Stimulated activated CD4-positive, alpha-beta T cell treated with anti-CD3 and anti-CD28 coated beads, Interleukin-2, amount 100 ng/mL, for 24 hours (primary cell): ENCODE results near the gene SPAST.
"Not testable (repeated sequence)": the region's sequence is repeated elsewhere in the genome, so short reads cannot be mapped to it uniquely, and the experiment has no call there.

Experiments used
- DNase-seq, 2 donors: peaks; one replicate each; pipeline ENCODE4 v3.0.0-alpha.2; 2020

Gene SPAST

DNA sequence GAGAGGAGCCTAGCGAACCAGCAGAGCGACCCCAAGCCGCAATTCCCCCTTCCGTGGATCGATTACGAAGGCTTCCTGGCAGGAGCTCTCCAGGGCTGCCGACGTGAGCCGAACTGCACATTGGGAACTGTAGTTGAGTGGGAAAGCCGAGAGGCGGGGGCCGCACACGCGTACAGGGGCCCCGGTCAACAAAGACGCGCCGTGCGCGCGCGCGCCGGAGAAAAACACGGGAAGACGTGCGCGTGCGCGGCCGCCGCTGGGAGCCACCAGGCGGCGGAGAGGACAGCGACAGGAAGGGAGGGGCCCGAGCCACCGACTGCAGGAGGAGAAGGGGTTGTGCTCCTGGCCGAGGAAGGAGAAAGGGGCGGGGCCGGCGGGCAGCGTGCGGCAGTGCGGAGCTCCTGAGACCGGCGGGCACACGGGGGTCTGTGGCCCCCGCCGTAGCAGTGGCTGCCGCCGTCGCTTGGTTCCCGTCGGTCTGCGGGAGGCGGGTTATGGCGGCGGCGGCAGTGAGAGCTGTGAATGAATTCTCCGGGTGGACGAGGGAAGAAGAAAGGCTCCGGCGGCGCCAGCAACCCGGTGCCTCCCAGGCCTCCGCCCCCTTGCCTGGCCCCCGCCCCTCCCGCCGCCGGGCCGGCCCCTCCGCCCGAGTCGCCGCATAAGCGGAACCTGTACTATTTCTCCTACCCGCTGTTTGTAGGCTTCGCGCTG lies at the start of gene SPAST:
Gene SPAST, plus strand, starts transcription at position 247 of the 711 bp plus-strand sequence. Its CDS starts 276 bp downstream, at position 523.
- peak; percentile 98 for DNase-seq

- not testable (repeated sequence) for DNase-seq
Measured at GRCh38 chr2:32018789-32019482, 44.4 kb upstream of the SPAST start.

- DNase-seq, result not testable (repeated sequence)
Measured at GRCh38 chr2:32034198-32034887, 29.0 kb upstream of the SPAST start.

- DNase-seq, result peak; percentile 88 to 92
Measured at GRCh38 chr2:32039447-32040219, 23.7 kb upstream of the SPAST start, which contains the start of gene DPY30. Gene DPY30 (minus strand): TSS chr2:32039805. CDS start chr2:32039456, 349 bp downstream.

GRCh38 chr2:32043561-32043960 lies 19.8 kb upstream of the SPAST start:
- DNase-seq, result no peak

- no peak for DNase-seq
Measured at GRCh38 chr2:32051836-32052439, 11.4 kb upstream of the SPAST start.

DNA sequence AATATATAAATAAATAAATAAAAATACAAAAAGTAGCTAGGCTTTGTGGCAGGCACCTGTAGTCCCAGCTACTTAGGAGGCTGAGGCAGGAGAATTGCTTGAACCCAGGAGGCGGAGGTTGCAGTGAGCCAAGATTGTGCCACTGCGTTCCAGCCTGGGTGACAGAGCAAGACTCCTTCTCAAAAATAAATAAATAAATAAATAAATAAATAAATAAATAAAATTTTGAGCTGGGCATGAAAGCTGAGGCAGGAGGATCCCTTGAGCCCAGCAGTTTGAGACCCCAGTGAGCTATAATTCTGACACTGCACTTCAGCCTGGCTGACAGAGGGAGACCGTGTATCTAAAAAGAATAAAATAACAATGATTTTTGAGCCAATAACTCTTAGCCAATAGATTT lies 8.8 kb upstream of the SPAST start:
- not testable (repeated sequence) for DNase-seq

- DNase-seq, result no peak
Measured at GRCh38 chr2:32058130-32058529, 5.2 kb upstream of the SPAST start.

DNA sequence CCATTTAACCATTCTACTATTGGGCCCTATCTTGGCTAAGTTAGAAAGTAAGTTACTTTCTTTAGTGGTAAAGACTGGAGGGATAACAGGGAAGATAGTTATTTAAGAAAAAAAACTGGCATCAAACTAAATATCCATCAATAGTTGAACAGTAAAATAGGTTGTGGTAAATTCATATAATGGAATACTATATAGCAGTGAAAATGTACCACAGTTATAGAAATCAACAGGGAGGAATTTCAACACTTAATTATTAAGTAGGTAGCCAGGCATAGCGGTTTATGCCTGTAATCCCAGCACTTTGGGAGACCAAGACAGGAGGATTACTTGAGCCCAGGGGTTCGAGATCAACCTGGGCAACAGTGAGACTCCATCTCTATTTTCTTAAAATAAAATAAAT lies 3.1 kb upstream of the SPAST start:
- DNase-seq, result no peak

DNA sequence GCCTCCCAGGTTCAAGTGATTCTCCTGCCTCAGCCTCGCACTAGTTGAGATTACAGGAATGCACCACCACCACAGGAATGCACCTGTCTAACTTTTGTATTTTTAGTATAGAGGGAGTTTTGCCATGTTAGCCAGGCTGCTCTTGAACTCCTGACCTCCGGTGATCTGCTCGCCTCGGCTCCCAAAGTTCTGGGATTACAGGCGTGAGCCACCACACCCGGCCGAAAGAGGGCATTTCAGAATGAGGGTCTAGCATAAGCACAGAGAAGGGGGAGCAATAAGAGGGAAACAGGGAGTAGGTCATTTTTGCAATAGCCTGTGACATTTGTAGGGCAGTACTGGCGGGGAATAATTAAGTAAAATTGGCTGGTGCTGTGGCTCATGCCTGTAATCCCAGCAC lies 1.9 kb upstream of the SPAST start:
- no peak for DNase-seq

DNA sequence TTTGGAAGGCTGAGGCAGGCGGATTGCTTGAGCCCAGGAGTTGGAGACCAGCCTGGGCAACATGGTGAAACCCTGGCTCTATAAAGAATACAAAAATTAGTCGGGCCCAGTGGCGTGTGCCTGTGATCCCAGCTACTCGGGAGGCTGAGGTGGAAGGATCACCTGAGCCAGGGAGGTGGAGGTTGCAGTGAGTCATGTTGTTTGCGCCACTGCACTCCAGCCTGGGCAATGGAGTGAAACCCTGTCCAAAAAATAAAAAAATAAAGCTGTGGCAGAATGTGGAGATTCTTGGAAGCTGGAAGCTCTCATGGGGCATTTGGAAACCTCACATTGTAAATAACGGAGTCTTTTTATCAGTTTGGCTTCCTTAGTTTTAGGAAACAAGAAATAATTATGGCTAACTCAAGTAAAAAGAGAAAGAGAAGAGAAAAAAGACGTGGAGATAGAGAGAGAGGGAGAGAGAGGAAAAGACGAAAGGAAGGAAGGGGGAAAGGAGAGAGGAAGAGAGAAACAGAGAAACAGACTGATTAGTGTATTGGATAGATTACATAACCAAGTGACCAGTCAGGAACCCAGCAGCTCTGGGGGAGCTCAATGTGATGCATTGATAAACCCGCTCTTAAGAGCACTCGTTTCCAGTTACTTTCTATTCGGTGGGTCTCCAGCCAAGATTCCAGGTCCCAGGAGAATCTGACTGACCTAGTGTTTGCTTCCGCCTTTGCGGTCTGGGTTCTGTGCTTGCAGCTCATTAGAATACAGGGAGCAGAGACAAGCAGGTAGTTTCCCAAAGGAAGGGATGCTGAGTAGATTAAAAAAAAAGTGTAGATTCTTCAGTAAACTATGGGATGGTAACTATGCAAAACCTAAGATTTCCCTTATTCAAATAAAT lies 1.1 kb upstream of the SPAST start:
- no peak for DNase-seq

- peak in 1 of 2 donors; percentile 28 for DNase-seq
Measured at GRCh38 chr2:32064021-32064601, 755 bp downstream of the SPAST start.

GRCh38 chr2:32064713-32065112 lies 1.4 kb downstream of the SPAST start:
- DNase-seq, result no peak

DNA sequence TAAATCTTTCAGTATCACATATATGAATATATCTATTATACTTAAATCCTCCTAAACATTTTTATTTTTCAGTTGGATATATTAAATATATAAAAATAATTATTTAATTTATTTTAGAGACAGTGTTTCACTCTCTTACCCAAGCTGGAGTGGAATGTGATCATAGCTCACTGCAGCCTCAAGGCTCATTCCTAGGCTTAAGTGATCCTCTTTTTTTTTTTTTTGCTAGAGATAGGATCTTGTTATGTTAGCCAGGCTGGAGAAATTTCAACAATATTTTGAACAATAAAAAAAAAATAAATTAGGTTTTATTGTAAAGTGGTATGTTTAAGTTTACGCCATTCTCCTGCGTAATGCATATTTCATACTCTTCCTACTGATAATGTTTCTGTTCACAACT lies 4.2 kb downstream of the SPAST start:
- no peak for DNase-seq

GRCh38 chr2:32074134-32074506 lies 10.8 kb downstream of the SPAST start:
- no peak for DNase-seq

GRCh38 chr2:32095671-32096070 lies 32.3 kb downstream of the SPAST start:
- DNase-seq, result no peak

GRCh38 chr2:32108111-32108510 lies 44.8 kb downstream of the SPAST start:
- DNase-seq, result no peak

DNA sequence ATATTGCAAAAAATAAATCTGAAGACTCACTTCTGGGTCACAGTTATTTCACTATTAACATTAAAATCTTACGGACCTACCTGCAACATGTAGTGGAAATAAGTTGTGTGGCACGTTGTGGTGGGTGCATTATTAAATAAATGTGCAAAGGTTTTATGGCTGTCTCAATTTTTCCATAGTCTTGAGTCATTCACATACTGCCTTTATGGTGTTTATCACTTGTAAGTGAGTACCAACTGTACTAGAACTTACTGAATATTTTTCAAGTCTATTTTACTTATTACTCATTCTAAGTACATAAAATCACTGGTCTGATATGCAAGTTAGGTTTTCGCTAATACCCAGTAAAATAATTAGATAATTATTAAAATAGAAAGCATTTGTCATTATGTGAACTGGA lies 54.7 kb downstream of the SPAST start:
- DNase-seq, result no peak

GRCh38 chr2:32119161-32119560 lies 55.8 kb downstream of the SPAST start:
- no peak for DNase-seq

DNA sequence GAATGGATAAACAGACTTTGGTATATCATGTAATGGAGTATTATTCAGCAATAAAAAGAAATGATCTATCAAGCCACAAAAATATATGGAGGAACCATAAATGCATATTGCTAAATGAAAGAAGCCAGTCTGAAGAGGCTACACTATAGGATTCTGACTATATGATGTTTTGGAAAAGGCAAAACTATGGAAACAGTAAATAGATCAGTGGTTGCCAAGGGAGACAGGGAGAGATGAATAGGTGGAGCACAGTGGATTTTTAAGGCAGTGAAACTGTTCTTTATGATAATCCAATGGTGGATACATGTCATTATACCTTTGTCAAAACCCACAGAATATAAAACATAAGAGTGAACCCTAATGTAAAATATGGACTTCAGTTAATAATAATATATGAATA lies 61.3 kb downstream of the SPAST start:
- DNase-seq, result no peak

DNA sequence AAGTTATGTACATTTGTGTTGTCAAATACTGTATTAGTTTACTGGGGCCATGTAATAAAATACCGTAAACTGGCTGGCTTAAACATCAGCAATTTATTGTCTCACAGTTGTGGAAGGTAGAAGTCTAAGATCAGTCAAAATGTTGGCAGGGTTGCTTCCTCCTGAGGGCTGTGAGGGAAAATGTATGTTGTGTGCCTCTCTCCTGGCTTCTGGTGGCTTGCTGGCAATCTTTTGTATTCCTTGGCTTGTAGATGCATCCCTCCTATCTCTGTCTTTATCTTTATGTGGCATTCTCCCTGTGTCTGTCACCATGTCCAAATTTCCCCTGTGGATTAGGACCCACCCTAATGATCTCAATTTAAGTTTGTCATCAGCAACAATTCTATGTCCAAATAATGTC lies 65.3 kb downstream of the SPAST start:
- DNase-seq, result no peak
